Endothelial cell of umbilical vein (primary cell): ENCODE data around the gene SUSD2. TPM values are rescaled to one million over a fixed set of nuclear protein-coding genes. Genes with fewer than 3 reads are reported as not detected.

Source experiments
- BruUV-seq: library from RNA; stranded (reverse); fragments of 400-500 nt; replicated peaks from 2 replicates; lab custom pipeline; 2021; lab: Mats Ljungman, UMichigan
- CTCF ChIA-PET: fragments of 300-600, 350-600 bp; sonication (Branson Sonifier 250); formaldehyde crosslinking; loops from one replicate; lab custom pipeline; 2021; ENCODE audit warnings: antibody characterized with exemption, inconsistent platforms; lab: Charles Lee
- POLR2A ChIA-PET: fragments of 300-600, 350-600 bp; sonication (Branson Sonifier 250); formaldehyde crosslinking; loops from one replicate; lab custom pipeline; 2021; ENCODE audit warnings: antibody characterized with exemption, inconsistent platforms; lab: Charles Lee
- DNase-seq: peaks from one replicate; pipeline ENCODE4 v3.0.0-alpha.2; 2011; ENCODE audit warnings: low read depth, low spot score
- FAIRE-seq: peaks from 2 replicates; lab custom pipeline; 2011; peaks lifted over from hg19 to GRCh38; lab: Jason Lieb, UNC
- H2AFZ ChIP-seq: 2 replicates; pipeline ENCODE4 v1.6.0; 2012; ENCODE audit warnings: low read depth, low read length, control low read depth, inconsistent platforms
- H3K27ac ChIP-seq: 2 replicates; pipeline ENCODE4 v1.5.1; 2011; ENCODE audit warnings: low read depth, mild to moderate bottlenecking, control low read depth, low read length, moderate library complexity; ENCODE audit not compliant: insufficient read depth
- H3K27me3 ChIP-seq, 2 experiments: 2 replicates each; pipeline versions ENCODE4 v1.6.0 to v1.6.1; 2011; ENCODE audit warnings: low read length in 2 of 2, mixed read lengths in 1 of 2; ENCODE audit not compliant: control insufficient read depth in 2 of 2, insufficient read depth in 2 of 2
- H3K36me3 ChIP-seq, 2 experiments: 2 replicates in 1 of 2; 3 replicates in 1 of 2; pipeline ENCODE4 v1.5.1; 2011; ENCODE audit warnings: low read length in 2 of 2, mild to moderate bottlenecking in 1 of 2, moderate library complexity in 1 of 2; ENCODE audit not compliant: control insufficient read depth in 2 of 2, insufficient read depth in 2 of 2; ENCODE audit errors: extremely low read depth in 1 of 2
- H3K4me1 ChIP-seq: 3 replicates; pipeline ENCODE4 v1.5.1; 2011; ENCODE audit warnings: mild to moderate bottlenecking, low read length; ENCODE audit not compliant: control insufficient read depth, insufficient read depth; ENCODE audit errors: extremely low read depth
- H3K4me2 ChIP-seq: 2 replicates; pipeline ENCODE4 v1.6.1; 2011; ENCODE audit warnings: low read length, control low read depth, mixed read lengths; ENCODE audit not compliant: insufficient read depth
- H3K4me3 ChIP-seq, 3 experiments: fragments of 200-600 bp in 1 of 3; sonication (generic), shearing (Covaris generic) in 1 of 3; replicated peaks in 1 of 3; 2 replicates each; pipeline ENCODE4 v1.5.1; 2011 to 2016; ENCODE audit warnings: control low read depth in 3 of 3, low read length in 3 of 3, mild to moderate bottlenecking in 2 of 3, inconsistent platforms in 1 of 3, low read depth in 1 of 3, moderate library complexity in 1 of 3; ENCODE audit not compliant: insufficient read depth in 1 of 3
- H3K79me2 ChIP-seq: 2 replicates; pipeline ENCODE4 v1.6.0; 2012; ENCODE audit warnings: low read length, inconsistent platforms; ENCODE audit not compliant: control insufficient read depth, insufficient read depth
- H3K9ac ChIP-seq: replicated peaks from 2 replicates; pipeline ENCODE3; 2011; ENCODE audit warnings: low read length, control low read depth; ENCODE audit not compliant: insufficient read depth; ENCODE audit errors: extremely low read depth
- H3K9me1 ChIP-seq: replicated peaks from 3 replicates; pipeline ENCODE4 v1.6.0; 2011; ENCODE audit warnings: mild to moderate bottlenecking, low read length; ENCODE audit not compliant: control insufficient read depth, insufficient read depth; ENCODE audit errors: extremely low read depth
- H3K9me3 ChIP-seq: replicated peaks from 2 replicates; pipeline ENCODE4 v1.5.1; 2012; ENCODE audit warnings: low read length, inconsistent platforms; ENCODE audit not compliant: control insufficient read depth, insufficient read depth
- H4K20me1 ChIP-seq: replicated peaks from 2 replicates; pipeline ENCODE3; 2011; ENCODE audit warnings: mild to moderate bottlenecking, low read length; ENCODE audit not compliant: control insufficient read depth, insufficient read depth; ENCODE audit errors: extremely low read depth
- CTCF ChIP-seq, 2 donors: IDR thresholded peaks; 1 replicate in 1 of 2; 2 replicates in 1 of 2; pipeline ENCODE4 v1.5.1; 2011; ENCODE audit warnings: low read length in 2 of 2, mild to moderate bottlenecking in 2 of 2, moderate library complexity in 2 of 2, control low read depth in 1 of 2, inconsistent platforms in 1 of 2, low read depth in 1 of 2; ENCODE audit not compliant: insufficient read depth in 1 of 2; ENCODE audit errors: extremely low read depth in 1 of 2
- EZH2 ChIP-seq: IDR thresholded peaks from 2 replicates; pipeline ENCODE4 v1.6.1; 2012; ENCODE audit warnings: borderline replicate concordance, low read depth, mild to moderate bottlenecking, moderate library complexity, low read length, inconsistent platforms; ENCODE audit not compliant: severe bottlenecking
- FOS ChIP-seq: IDR thresholded peaks from 2 replicates; pipeline ENCODE4 v1.6.1; 2011; ENCODE audit warnings: mild to moderate bottlenecking, low read length, moderate library complexity, borderline replicate concordance; ENCODE audit not compliant: insufficient read depth
- GATA2 ChIP-seq: IDR thresholded peaks from 2 replicates; pipeline ENCODE4 v1.7.0; 2011; ENCODE audit warnings: low read depth, mild to moderate bottlenecking, moderate library complexity, mixed read lengths, low read length; ENCODE audit not compliant: insufficient read length, insufficient read depth
- JUN ChIP-seq: IDR thresholded peaks from 2 replicates; pipeline ENCODE4 v1.6.1; 2011; ENCODE audit warnings: borderline replicate concordance, low read depth; ENCODE audit not compliant: insufficient read length, insufficient read depth
- MAX ChIP-seq: IDR thresholded peaks from 2 replicates; pipeline ENCODE4 v1.6.1; 2011; ENCODE audit not compliant: insufficient read depth, insufficient read length
- MYC ChIP-seq: IDR thresholded peaks from one replicate; pipeline ENCODE4 v1.6.1; 2011; ENCODE audit warnings: mild to moderate bottlenecking, low read depth, low read length
- POLR2A ChIP-seq: IDR thresholded peaks from 2 replicates; pipeline ENCODE4 v1.6.1; 2012; ENCODE audit warnings: low read depth, mild to moderate bottlenecking, control low read depth, low read length
- POLR2AphosphoS5 ChIP-seq: IDR thresholded peaks from 2 replicates; pipeline ENCODE4 v1.6.1; 2012; ENCODE audit warnings: low read depth, mild to moderate bottlenecking, control low read depth, low read length, moderate library complexity; ENCODE audit not compliant: insufficient read depth
- dilution Hi-C: fragments of 300-500 bp; cut with MboI; formaldehyde crosslinking; loops from one replicate; pipeline ENCODE4 v1.15.0; 2019; ENCODE audit warnings: low sequenced_read_pairs; ENCODE audit not compliant: extremely low pct_ligation_motif_present
- intact Hi-C: fragments of 100-400 bp; cut with micrococcal nuclease; formaldehyde crosslinking; loops from one replicate; pipeline ENCODE4 v1.10.0; 2022
- polyA plus RNA-seq, 4 experiments: library from polyadenylated mRNA; depleted of rRNA in 3 of 4; stranded (reverse) in 3 of 4; unstranded in 1 of 4; fragments of >200 nt; gene quantifications; 2 replicates each; pipeline versions ENCODE4 v1.2.1 to v1.2.3, GENCODE V29; 2011 to 2012; ENCODE audit warnings: missing spikeins in 1 of 4
- total RNA-seq: library from RNA; stranded (reverse); gene quantifications from 2 replicates; pipeline ENCODE4 v1.2.3, GENCODE V29; 2021

The SUSD2 gene
- total and polyA plus RNA-seq, 2 donors (not counting 3 experiments of a cell fraction or from before 2014, with no cell fraction given), result 0.26 to 0.27 TPM

- Histone ChIP-seq H3K9me1 (no peaks in the 10 kb centered on the region), H3K4me1 (peaks cover 56% of the 10 kb centered on the region), H2AFZ (peak overlapping the region; percentile 46), H3K27ac (peak overlapping the region; percentile 99), H3K36me3 (no peaks in the 10 kb centered on the region), H3K27me3 (no peaks in the 10 kb centered on the region), H3K9ac (no peak overlapping the region), H3K4me3 (no peak overlapping the region), H3K79me2 (no peaks in the 10 kb centered on the region), H3K9me3 (no peaks in the 10 kb centered on the region), H4K20me1 (no peaks in the 10 kb centered on the region), H3K4me2 (no peak overlapping the region)
- no TSS peak for BruUV-seq
- ChIA-PET POLR2A (no interaction called here), CTCF (interaction anchor here (2.9 to 4.2 kb wide), 2 partner anchors 15 to 37 kb away, joined by 12 to 33 read pairs; no protein-coding TSS in a partner anchor)
- intact Hi-C loops, result no loop called here
- FAIRE-seq (no peak), DNase-seq (no peak)
- dilution Hi-C loops, result no loop called here
- no peak for TF ChIP-seq POLR2A
- TF ChIP-seq MYC, result no peak
- TF ChIP-seq CTCF (IDR thresholded peaks at IDR 0.05; ENCODE audit: extremely low read depth in 1 of 2, insufficient read depth in 1 of 2, low read depth in 1 of 2, low read length in 2 of 2), result no peak
- TF ChIP-seq GATA2, result no peak
- TF ChIP-seq FOS, result no peak
- no peak for TF ChIP-seq MAX
- no peak for TF ChIP-seq EZH2
- TF ChIP-seq POLR2AphosphoS5, result no peak
- TF ChIP-seq JUN, result no peak
These were observed 24.3 kb downstream of the SUSD2 start for GRCh38 chr22:24205438-24206195.
